Measurements from ENCODE around the gene SEC16B. TPM values are rescaled to one million over a fixed set of nuclear protein-coding genes. Genes with fewer than 3 reads are reported as not detected.

Gene SEC16B
- total and polyA plus RNA-seq, 2 of the 8 experiments (the other 6 are each of a cell fraction or from before 2014, with no cell fraction given), result 0.56 to 0.94 TPM

GRCh38 chr1:177923441-177923840 lies 46.4 kb downstream of the SEC16B start (continued):
- TF ChIP-seq CHD7 (IDR thresholded peaks at IDR 0.05; ENCODE audit: insufficient replicate concordance, low read length) (no peak), TCF12 (IDR thresholded peaks at IDR 0.05; ENCODE audit: low read depth, low read length) (no peak), GABPA (IDR thresholded peaks at IDR 0.05; ENCODE audit: borderline replicate concordance, insufficient read depth, low read length) (no peak), EP300 (IDR thresholded peaks at IDR 0.05; ENCODE audit: borderline replicate concordance in 1 of 2, low read depth in 2 of 2, low read length in 2 of 2) (no peak), POLR2AphosphoS5 (IDR thresholded peaks at IDR 0.05; ENCODE audit: low read depth, low read length) (no peak), SUZ12 (IDR thresholded peaks at IDR 0.05; ENCODE audit: low read length) (no peak), SP4 (IDR thresholded peaks at IDR 0.05; ENCODE audit: low read length) (no peak), SP2 (IDR thresholded peaks at IDR 0.05; ENCODE audit: low read length) (no peak), CHD2 (IDR thresholded peaks at IDR 0.05; ENCODE audit: low read length) (no peak), HDAC2 (IDR thresholded peaks at IDR 0.05; ENCODE audit: borderline replicate concordance in 1 of 2, low read depth in 2 of 2, low read length in 2 of 2) (no peak), NANOG (IDR thresholded peaks at IDR 0.05; ENCODE audit: insufficient read depth, low read depth, low read length, poor library complexity, severe bottlenecking) (no peak), TEAD4 (IDR thresholded peaks at IDR 0.05; ENCODE audit: low read depth, low read length) (no peak)

Measured in H1 (cell line).